ENCODE measurements around the gene MAP3K13.

Gene MAP3K13

DNA sequence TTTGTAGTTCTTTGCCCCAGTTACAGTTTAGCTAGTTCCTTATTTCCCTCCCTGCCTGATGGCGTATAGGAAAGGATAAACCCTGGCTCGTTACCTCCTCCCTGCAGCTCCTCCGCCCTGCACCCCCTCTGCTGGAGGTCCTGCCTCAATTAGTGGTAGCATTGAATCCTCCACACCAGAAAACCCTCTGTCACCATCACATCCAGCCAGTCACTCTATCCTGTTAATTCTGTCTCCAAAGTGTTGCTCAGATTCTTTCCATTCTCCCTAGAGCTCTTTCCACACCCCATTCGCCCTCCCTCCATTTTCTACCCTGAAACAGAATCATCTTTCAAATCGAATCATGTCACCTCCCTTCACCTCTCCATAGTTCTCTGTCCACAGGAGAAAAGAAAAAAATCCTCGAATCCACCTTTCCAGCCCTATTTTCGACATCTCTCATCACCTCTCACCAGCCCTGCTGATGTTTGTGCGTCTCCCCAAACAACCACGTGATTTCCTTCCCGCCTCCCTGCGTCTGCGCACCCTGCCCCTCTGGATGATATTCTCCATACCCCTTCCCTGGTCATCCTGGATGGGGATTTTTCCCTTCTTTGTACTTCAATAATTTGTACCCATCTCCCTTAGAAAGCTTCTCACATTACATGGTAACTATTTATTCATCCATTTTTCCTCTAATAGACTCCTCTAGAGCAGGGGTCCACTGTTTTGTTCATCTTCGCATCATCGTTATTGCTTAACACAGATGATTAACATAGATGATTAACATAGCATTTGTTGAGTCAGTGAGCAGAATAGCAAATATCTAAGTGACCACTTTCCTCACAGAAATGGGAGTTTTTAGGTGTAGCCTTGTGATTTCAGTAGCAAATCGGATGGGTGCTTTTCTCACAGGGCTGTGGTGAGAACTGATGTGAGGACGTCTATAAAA lies 37.1 kb downstream of the MAP3K13 start:
- no peak for DNase-seq (ENCODE audit: low read depth)

DNA sequence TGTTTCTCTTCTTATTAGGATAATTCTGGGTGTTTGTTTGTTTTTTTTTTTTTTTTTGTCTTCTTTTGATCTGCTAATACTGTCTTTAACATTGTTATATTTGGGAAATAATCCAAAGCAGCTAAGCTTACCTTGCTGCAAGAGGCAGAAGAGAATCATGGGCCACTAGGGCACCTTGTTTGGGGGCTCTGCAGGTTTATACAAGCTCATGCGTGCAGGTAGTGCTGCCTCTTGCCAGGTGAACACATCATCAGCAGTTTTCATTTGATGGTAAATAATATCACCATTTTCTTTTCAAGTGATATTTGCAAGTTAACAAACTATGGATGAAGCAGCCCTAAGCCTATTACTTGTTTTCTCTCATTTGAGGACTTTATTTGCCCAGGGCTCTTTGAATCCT lies 37.9 kb downstream of the MAP3K13 start:
- H3K4me3 ChIP-seq (ENCODE audit: low read length), result no peak overlapping the region
- TF ChIP-seq, protein P1, sequence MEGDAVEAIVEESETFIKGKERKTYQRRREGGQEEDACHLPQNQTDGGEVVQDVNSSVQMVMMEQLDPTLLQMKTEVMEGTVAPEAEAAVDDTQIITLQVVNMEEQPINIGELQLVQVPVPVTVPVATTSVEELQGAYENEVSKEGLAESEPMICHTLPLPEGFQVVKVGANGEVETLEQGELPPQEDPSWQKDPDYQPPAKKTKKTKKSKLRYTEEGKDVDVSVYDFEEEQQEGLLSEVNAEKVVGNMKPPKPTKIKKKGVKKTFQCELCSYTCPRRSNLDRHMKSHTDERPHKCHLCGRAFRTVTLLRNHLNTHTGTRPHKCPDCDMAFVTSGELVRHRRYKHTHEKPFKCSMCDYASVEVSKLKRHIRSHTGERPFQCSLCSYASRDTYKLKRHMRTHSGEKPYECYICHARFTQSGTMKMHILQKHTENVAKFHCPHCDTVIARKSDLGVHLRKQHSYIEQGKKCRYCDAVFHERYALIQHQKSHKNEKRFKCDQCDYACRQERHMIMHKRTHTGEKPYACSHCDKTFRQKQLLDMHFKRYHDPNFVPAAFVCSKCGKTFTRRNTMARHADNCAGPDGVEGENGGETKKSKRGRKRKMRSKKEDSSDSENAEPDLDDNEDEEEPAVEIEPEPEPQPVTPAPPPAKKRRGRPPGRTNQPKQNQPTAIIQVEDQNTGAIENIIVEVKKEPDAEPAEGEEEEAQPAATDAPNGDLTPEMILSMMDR (conservative IDR thresholded peaks at IDR 0.05; ENCODE audit: low read length), result no peak
- no peak for DNase-seq (ENCODE audit: low read depth)

More for the DNA sequence above, 37.1 kb downstream of the MAP3K13 start:
- no peak overlapping the region for H3K4me3 ChIP-seq (ENCODE audit: low read length)
- TF ChIP-seq, protein P1 (conservative IDR thresholded peaks at IDR 0.05; ENCODE audit: low read length), result no peak

- no peak for DNase-seq (ENCODE audit: low read depth)
- H3K4me3 ChIP-seq (ENCODE audit: low read length), result no peak overlapping the region
- TF ChIP-seq, protein P1 (conservative IDR thresholded peaks at IDR 0.05; ENCODE audit: low read length), result no peak
These were observed 38.5 kb downstream of the MAP3K13 start for GRCh38 chr3:185401319-185401955.

- TF ChIP-seq, protein P1 (conservative IDR thresholded peaks at IDR 0.05; ENCODE audit: low read length), result no peak
- peak; percentile 29 for DNase-seq (ENCODE audit: low read depth)
- no peak overlapping the region for H3K4me3 ChIP-seq (ENCODE audit: low read length)
These were observed 39.6 kb downstream of the MAP3K13 start for GRCh38 chr3:185402561-185402960.

- no peak overlapping the region for H3K4me3 ChIP-seq (ENCODE audit: low read length)
- no peak for DNase-seq (ENCODE audit: low read depth)
- TF ChIP-seq, protein P1 (conservative IDR thresholded peaks at IDR 0.05; ENCODE audit: low read length), result no peak
These were observed 40.1 kb downstream of the MAP3K13 start for GRCh38 chr3:185403002-185403401.

- no peak overlapping the region for H3K4me3 ChIP-seq (ENCODE audit: low read length)
- DNase-seq (ENCODE audit: low read depth), result no peak
- TF ChIP-seq, protein P1 (conservative IDR thresholded peaks at IDR 0.05; ENCODE audit: low read length), result no peak
These were observed 42.3 kb downstream of the MAP3K13 start for GRCh38 chr3:185405243-185405642.

Data from AG10803 (cell line).